GM10266 (cell line): ENCODE measurements around the gene TNFRSF8.
A peak's percentile ranks its signal among the peaks of the same experiment; 100 is the strongest.
"Not testable (repeated sequence)": the region's sequence is repeated elsewhere in the genome, so short reads cannot be mapped to it uniquely, and the experiment has no call there.

Experiments used
- DNase-seq: peaks from one replicate; pipeline ENCODE4 v3.0.0; 2012; ENCODE audit errors: extremely low spot score
- CTCF ChIP-seq: IDR thresholded peaks from 2 replicates; pipeline ENCODE4 v1.5.1; 2012; ENCODE audit warnings: mild to moderate bottlenecking, low read depth; ENCODE audit not compliant: control insufficient read depth, insufficient read depth; ENCODE audit errors: missing control alignments

Gene TNFRSF8

GRCh38 chr1:12031039-12031980 is 31.8 kb upstream of the TNFRSF8 start:
- peak; percentile 80 for TF ChIP-seq CTCF
- peak; percentile 72 for DNase-seq

GRCh38 chr1:12032161-12032621 is 30.9 kb upstream of the TNFRSF8 start:
- DNase-seq: no peak
- no peak for TF ChIP-seq CTCF

- DNase-seq: not testable (repeated sequence)
These were observed 29.7 kb upstream of the TNFRSF8 start for GRCh38 chr1:12033441-12033840.

DNA sequence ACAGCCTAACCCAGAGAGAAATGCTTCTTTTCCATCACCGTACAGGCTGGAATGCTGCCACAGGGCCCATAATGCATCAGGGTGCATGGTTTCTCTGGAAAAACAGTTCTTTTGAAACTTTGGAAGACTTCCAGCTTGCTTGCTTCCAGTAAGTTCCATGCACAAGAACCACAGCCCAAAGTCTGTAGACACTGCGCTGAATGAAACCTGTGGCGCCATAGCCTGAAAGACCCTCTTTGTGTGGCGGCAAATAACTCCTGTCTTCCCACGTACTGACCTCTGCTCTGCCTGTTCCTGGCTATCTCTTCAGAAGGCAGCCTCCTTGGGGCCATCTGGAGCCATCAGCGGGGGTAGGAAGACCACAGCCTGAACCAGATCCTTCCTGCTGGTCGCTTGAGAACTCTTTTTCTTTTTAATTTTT is 28.7 kb upstream of the TNFRSF8 start:
- no peak for TF ChIP-seq CTCF
- DNase-seq: no peak

- no peak for DNase-seq
- no peak for TF ChIP-seq CTCF
These were observed 27.8 kb upstream of the TNFRSF8 start for GRCh38 chr1:12035312-12035711.

DNA sequence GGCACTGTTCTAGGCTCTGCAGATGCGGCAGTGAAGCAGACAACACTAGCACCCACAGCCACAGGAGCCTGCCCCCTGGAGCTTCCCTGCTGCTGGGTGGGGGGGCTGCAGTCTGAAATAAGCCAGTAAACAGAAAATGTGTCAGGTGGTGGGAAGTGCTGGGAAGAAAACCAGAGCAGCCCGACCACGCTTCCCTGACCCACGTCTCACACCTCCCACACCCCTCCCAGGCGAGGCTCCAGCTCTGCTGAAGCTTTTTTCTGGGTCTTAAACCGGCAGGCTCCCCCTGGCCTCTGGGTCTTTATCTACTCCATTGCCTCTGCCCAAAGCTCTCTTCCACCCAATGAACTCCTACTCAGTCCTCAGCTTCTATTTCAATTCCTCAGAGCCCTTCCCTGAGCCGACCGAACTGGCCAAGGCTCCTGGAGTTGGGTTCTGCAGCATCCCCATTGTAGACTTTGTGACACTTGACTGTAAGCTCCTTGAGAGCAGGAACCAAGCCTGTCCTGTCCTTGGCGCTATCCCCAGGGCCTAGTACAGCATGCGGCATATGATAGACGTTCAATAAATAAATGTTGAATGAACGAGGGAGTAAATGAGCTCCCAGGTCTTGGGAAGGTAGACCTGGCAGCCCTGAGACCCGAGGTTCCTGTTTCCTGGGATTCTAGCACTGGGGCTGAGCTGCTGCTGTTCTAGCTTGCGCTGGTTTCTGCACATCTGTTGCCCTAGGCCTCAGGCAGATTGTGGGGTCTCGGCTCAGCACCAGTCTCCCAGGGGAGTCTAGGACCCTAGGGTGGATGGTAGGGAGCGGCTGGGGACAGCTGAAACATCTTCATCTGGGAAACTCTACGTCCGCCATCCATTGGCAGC is 25.4 kb upstream of the TNFRSF8 start:
- no peak for DNase-seq
- no peak for TF ChIP-seq CTCF

DNA sequence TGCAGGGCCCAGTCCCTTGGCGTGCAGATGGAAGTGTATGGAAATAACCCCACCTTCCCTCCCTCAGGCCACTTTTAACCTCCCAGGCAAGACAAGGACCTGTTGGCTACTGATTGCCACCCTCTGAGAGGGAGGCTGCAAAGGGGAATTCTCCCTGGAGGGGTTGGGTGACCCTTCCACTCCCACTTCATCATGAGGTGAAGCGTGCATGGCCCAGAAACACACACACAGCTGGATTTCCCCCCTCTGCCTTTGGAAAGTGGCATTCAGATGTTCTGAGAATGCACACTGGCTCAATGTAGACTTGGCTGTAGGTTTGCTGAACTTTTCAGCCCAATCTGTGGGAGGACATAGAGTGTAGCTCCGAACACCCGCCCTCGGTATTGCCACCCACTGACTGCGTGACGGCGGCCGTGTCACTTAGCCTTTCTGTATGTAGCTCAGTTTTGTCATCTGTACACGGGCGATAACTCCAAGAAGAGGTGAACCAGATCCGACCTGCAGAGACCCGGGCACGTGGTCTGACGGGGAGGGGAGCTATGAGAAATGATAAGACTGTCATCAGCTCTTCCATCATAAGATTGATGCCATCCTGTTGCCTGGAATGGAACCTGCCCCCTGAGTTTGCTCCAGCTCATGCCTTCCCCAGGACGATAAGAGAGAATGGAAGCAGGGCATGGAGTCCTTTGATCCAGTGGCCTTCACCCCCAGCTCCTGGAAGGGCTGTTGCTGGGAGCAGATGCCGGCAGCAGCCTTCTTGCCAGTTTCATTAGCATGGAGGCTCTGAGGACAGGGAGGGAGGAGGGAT is 24.5 kb upstream of the TNFRSF8 start:
- no peak for TF ChIP-seq CTCF

More for the DNA sequence above, 24.5 kb upstream of the TNFRSF8 start:
- no peak for DNase-seq
